ENCODE measurements around the gene BCKDHB.

GRCh38 chr6:80134065-80134464 lies 27.6 kb downstream of the BCKDHB start:
- TF ChIP-seq MAX (IDR thresholded peaks at IDR 0.05; ENCODE audit: insufficient read depth, insufficient read length), result no peak
- TF ChIP-seq JUN (IDR thresholded peaks at IDR 0.05; ENCODE audit: borderline replicate concordance, insufficient read depth, insufficient read length, low read depth), result no peak
- no peak for TF ChIP-seq CTCF (IDR thresholded peaks at IDR 0.05; ENCODE audit: extremely low read depth in 1 of 2, insufficient read depth in 1 of 2, low read depth in 1 of 2, low read length in 2 of 2)
- no peak for TF ChIP-seq POLR2AphosphoS5 (IDR thresholded peaks at IDR 0.05; ENCODE audit: insufficient read depth, low read depth, low read length)
- no peak for TF ChIP-seq POLR2A (IDR thresholded peaks at IDR 0.05; ENCODE audit: low read depth, low read length)
- no peak for TF ChIP-seq FOS (IDR thresholded peaks at IDR 0.05; ENCODE audit: borderline replicate concordance, insufficient read depth, low read length)

Data from endothelial cell of umbilical vein (primary cell).